HTERT RPE-1 (cell line): ENCODE data around the gene IPCEF1.
"Not testable (repeated sequence)": the region's sequence is repeated elsewhere in the genome, so short reads cannot be mapped to it uniquely, and the experiment has no call there.

Experiments used
- in situ Hi-C: fragments of 300-500 bp; cut with MboI; formaldehyde crosslinking; loops from 4 replicates; pipeline ENCODE4 v1.14.3; 2020; ENCODE audit warnings: low sequenced_read_pairs

The IPCEF1 gene

GRCh38 chr6:154228521-154228905, 128.1 kb downstream of the IPCEF1 start:
- in situ Hi-C loops = no loop called here

- in situ Hi-C loops = no loop called here
These were observed 128.6 kb downstream of the IPCEF1 start for GRCh38 chr6:154227862-154228520.

GRCh38 chr6:154226461-154226860, 130.1 kb downstream of the IPCEF1 start:
- in situ Hi-C loops = no loop called here

- in situ Hi-C loops = no loop called here
These were observed 133.3 kb downstream of the IPCEF1 start for GRCh38 chr6:154223296-154223695.

- in situ Hi-C loops = no loop called here
These were observed 133.9 kb downstream of the IPCEF1 start for GRCh38 chr6:154222716-154223115.

GRCh38 chr6:154219250-154219649, 137.4 kb downstream of the IPCEF1 start:
- in situ Hi-C loops = no loop called here

GRCh38 chr6:154218787-154219186, 137.8 kb downstream of the IPCEF1 start:
- in situ Hi-C loops = no loop called here

- in situ Hi-C loops = no loop called here
These were observed 138.3 kb downstream of the IPCEF1 start for GRCh38 chr6:154218301-154218700.

GRCh38 chr6:154213782-154214181, 142.8 kb downstream of the IPCEF1 start:
- in situ Hi-C loops = no loop called here

- in situ Hi-C loops = no loop called here
These were observed 145.9 kb downstream of the IPCEF1 start for GRCh38 chr6:154210678-154211077.

GRCh38 chr6:154209555-154209954, 147.0 kb downstream of the IPCEF1 start:
- in situ Hi-C loops = no loop called here

- in situ Hi-C loops = no loop called here
These were observed 149.6 kb downstream of the IPCEF1 start for GRCh38 chr6:154206996-154207395.

GRCh38 chr6:154206141-154206540, 150.5 kb downstream of the IPCEF1 start:
- in situ Hi-C loops = no loop called here

GRCh38 chr6:154202958-154203357, 153.6 kb downstream of the IPCEF1 start:
- in situ Hi-C loops = no loop called here

GRCh38 chr6:154202339-154202738, 154.3 kb downstream of the IPCEF1 start:
- in situ Hi-C loops = no loop called here

- in situ Hi-C loops = not testable (repeated sequence)
These were observed 154.9 kb downstream of the IPCEF1 start for GRCh38 chr6:154201688-154202087.

- in situ Hi-C loops = no loop called here
These were observed 159.3 kb downstream of the IPCEF1 start for GRCh38 chr6:154197196-154197860.

GRCh38 chr6:154196333-154196885, 160.2 kb downstream of the IPCEF1 start:
- in situ Hi-C loops = no loop called here

GRCh38 chr6:154187714-154188113, 168.9 kb downstream of the IPCEF1 start:
- in situ Hi-C loops = no loop called here

- in situ Hi-C loops = no loop called here
These were observed 169.4 kb downstream of the IPCEF1 start for GRCh38 chr6:154187203-154187602.

- in situ Hi-C loops = no loop called here
These were observed 177.2 kb downstream of the IPCEF1 start for GRCh38 chr6:154179434-154179833.

- in situ Hi-C loops = not testable (repeated sequence)
These were observed 184.2 kb downstream of the IPCEF1 start for GRCh38 chr6:154172393-154172792.
